T-helper 9 cell (primary cell): ENCODE results near the gene APC.
"Not testable (repeated sequence)": the region's sequence is repeated elsewhere in the genome, so short reads cannot be mapped to it uniquely, and the experiment has no call there.

Experiments
- DNase-seq: peaks from one replicate; pipeline ENCODE4 v3.0.0-alpha.2; 2020

APC gene

DNA sequence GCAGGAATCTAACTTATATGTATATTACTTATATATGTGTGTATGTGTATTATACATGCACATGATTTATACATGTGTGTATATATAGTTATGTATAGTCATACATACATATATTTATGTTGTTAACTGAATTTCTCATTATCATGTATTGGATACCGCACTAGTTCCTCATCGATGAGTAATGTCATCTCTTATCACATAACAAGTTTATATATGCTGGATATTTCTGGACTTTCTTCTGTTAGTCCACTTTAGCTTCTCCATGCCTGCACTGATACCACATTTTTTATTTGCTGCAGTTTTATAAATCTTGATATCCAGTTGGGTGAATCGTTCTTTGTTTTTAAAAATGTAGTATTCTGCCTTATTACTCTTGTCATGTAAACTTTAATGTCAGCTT, 50.2 kb downstream of the APC start:
- DNase-seq: no peak

DNA sequence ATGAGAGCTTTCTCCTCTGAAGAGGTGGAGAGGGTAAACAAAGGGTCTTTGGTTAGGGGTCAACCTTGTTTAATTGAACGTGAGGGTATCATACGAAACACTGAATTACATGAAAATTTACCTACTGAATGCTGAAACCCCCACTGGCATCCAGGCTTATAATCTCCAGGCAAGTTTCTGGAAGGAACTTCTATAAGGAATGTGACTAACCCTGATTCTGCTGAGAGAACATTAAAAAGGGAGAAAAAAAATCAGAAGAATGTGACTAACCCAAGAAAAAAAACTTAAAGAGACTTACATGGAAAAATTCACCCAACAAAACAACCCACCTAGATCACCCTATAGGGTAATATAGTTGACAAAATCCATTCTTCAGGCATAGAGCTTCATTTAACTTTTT, 55.5 kb downstream of the APC start:
- no peak for DNase-seq

DNA sequence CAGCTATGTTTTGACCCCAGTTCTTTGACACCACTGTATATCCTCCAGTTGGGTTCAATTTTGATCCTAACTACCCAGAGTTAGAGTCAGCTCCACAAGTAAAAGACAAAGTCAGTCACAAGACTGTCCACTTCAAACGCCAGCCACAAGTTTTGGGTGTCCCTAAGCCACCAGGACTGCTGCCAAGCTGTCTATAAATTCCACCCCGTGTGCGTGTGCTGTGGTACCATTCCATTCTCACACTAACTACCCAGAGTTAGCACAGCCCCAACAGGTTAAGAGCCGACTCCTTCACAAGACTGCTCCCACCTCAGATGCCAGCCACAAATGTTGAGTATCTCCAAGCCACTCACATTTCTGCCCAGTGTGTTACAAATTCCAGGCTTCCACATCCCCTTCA, 56.7 kb downstream of the APC start:
- no peak for DNase-seq

- no peak for DNase-seq
These were observed 57.7 kb downstream of the APC start for GRCh38 chr5:112795342-112795741.

DNA sequence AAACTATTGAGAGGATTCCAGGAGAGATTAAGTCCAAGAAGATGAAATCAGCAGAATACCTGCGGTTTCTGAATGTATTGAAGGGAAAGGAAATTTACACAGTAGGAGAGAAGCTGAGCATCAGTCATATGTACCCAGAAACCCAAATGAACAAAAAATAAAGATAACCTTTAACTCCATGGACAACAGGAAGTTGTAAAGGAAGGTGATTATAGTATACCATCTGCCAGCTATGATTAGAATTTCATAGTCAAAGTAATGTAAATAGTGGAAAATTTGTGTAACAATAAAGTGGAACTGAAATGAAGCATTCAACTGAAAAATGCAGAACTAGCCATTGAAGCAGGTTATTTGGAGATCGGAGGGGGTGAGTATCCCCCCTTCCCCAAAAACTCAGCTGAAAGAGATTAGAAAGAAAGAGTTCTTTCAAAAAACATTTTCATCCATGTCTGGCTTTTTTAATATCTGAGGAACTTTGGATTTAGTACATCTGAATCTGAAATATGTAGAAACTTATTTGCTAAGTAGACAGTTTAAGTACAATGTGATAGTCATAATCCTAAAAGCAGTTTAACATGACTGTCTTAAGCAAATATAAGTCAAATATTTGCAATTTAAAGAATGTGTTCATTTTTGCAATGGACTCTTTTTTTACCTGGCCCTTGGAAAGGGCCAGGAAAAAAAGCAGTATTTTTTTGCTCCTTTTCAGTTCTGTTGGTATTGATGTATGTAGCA, 58.4 kb downstream of the APC start:
- no peak for DNase-seq

GRCh38 chr5:112799661-112800060, 62.0 kb downstream of the APC start:
- no peak for DNase-seq

- no peak for DNase-seq
These were observed 63.2 kb downstream of the APC start for GRCh38 chr5:112800891-112801290.

GRCh38 chr5:112811023-112811422, 73.3 kb downstream of the APC start:
- no peak for DNase-seq

- no peak for DNase-seq
These were observed 74.9 kb downstream of the APC start for GRCh38 chr5:112812549-112812948.

DNA sequence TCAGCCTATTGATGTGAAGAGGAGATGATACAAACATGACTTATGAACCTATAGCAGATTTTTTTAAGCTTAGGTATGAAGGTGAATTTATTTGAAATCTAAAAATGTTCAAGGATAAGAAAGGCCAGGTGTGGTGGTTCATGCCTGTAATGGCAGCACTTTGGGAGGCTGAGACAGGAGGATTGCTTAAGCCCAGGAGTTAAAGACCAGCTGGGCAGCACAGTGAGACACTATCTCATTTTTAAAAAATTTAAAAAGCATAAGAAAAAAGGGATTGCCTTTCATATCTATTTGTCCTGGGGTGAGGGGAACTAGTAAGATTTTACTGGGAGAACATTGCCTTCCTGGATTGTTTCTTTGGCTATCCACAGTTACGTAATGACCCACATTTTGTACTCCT, 82.6 kb downstream of the APC start:
- DNase-seq: no peak

- no peak for DNase-seq
These were observed 84.8 kb downstream of the APC start for GRCh38 chr5:112822456-112822855.

DNA sequence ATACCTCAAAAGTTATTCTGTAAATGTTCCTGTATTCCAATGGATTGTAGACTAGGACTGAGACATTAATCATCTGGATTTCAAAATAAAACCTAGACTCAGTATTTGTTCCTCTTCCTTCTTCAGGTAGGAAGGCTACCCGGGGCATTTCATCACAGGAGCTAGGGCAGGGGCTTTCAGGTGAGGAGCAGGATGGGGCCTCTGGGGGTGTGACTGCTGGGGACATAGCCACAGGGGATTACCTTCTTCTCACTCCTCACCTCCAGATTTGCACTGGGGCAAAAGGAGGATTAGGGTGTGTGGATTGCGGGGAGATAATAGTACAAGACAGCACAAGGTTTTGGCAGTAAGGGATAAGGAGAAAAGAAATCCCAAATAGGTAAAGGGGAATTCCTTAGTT, 85.5 kb downstream of the APC start:
- DNase-seq: no peak

- DNase-seq: no peak
These were observed 86.0 kb downstream of the APC start for GRCh38 chr5:112823656-112824055.

DNA sequence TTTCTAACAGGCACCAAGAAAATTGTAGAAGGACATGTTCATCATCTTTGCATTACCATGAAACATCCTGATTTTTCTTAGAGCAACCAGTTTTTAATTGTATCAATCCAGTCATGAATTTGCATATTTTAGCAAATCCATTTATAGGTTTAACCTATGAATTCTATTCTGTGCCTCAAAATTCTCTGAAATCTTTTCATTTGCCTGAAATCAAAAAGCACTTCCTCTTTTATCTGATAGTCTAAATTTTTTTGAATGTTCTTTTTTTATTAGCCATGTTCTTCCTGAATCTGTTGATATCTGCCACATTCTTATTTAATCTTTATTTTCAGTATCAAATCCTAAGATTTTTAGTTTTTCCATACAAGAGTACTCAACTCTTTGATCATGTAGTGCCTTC, 86.5 kb downstream of the APC start:
- DNase-seq: no peak

GRCh38 chr5:112830378-112830777, 92.7 kb downstream of the APC start:
- no peak for DNase-seq

- DNase-seq: no peak
These were observed 96.3 kb downstream of the APC start for GRCh38 chr5:112833971-112834370.

DNA sequence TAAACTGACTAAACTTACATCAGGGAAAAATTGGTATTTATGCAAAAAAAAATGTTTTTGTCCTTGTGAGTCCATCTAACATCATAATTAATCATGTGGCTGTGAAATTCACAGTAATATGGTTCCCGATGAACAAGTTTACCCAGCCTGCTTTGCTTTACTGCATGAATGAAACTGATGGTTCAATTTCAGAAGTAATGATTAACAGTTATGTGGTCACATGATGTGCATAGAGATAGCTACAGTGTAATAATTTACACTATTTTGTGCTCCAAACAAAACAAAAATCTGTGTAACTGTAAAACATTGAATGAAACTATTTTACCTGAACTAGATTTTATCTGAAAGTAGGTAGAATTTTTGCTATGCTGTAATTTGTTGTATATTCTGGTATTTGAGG, 106.8 kb downstream of the APC start:
- DNase-seq: no peak

DNA sequence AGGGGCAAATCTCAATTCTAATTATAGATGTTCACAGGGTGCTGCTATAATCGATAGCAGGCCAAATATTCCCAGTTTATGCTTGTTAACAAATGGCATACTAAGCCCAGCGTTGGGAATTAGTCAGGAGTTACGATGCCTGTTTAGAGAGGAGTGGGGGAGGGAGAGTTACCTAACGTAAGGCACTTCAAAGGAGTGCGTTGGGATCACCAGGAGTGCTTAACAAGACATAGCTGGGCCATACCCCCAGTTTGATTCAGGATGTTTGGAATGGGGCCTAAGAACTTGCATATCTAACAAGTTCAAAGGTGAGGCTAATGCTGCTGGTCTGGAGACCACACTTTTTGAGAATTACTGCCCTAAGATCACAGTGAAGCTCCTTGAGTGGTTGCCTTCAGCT, 108.9 kb downstream of the APC start:
- no peak for DNase-seq

DNA sequence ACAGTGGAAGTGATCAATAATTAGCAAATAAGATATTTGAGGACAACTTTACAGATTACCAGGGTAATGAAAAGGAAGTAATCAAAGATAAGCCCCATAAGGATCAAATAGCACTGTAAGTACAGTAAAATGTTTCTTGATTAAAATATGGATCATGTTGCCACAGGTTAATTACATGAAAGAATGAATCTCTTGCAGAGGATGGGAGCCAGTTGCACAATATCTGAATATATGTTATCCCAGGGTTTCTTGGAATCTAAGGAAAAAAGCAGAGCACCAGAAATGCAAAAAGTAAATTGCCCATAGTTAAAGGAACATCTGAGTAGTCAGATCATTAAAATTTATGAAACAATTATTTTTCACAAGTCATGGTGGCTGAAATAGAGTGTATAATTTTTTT, 109.6 kb downstream of the APC start:
- DNase-seq: no peak

DNA sequence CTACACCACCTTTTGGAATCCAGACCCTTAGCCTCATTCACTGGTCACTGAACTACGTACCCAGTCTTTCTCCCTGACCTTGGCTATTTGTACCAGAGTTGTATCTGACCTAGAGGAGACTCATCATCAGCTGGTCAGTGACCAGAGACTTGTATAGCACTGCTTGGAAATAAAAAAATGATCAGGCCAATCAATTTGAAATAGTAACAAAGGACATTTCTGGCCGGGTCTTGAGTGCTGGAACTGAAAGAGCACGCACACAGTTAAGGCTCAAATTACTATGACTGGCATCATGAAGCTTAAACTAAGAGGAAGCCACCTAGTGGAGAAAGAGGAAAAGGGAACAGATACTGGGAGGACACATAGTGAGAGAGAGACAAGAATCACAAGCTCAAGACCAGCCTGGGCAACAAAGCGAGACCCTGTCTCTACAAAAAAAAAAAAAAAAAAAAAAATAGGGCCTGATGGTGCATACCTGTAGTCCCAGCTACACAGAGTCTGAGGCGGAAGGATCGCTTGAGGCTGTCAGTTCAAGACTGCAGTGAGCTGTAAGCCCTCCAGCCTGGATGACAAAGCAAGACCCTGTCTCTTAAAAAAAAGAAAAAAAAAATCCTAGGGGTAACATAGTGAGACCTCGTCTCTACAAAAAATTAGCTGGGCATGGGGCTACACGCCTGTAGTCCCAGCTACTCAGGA, 110.6 kb downstream of the APC start:
- no peak for DNase-seq

- no peak for DNase-seq
These were observed 112.2 kb downstream of the APC start for GRCh38 chr5:112849912-112850311.

DNA sequence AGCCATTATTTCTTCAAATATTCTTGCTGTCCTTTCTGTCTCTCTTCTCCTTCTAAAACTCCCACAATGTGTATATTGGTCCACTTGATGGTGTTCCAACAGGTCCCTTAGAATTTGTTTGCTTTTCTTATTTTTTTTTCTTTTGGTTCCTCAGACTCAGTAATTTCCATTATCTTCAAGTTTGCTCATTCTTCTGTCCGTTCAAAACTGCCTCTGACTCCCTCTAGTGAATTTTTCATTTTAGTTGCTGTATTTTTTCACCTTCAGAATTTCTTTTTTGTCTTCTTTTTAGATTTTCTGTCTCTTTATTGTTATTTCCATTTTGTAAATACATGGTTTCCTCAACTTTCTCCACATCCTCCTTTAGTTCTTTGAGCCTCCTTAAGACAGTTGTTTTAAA, 117.0 kb downstream of the APC start:
- DNase-seq: no peak

- DNase-seq: no peak
These were observed 120.2 kb downstream of the APC start for GRCh38 chr5:112857866-112858265.

GRCh38 chr5:112860571-112860928, 122.9 kb downstream of the APC start:
- DNase-seq: not testable (repeated sequence)
